GM12872 (cell line): ENCODE measurements around the gene PRLH.

Experiments used
- CTCF ChIP-seq: IDR thresholded peaks from 3 replicates; pipeline ENCODE4 v1.5.1; 2011; ENCODE audit warnings: low read depth, mild to moderate bottlenecking, low read length, moderate library complexity; ENCODE audit not compliant: insufficient read depth

The PRLH gene

GRCh38 chr2:237535385-237536082 is 30.8 kb upstream of the PRLH start:
- no peak for TF ChIP-seq CTCF

GRCh38 chr2:237536083-237536415 is 30.3 kb upstream of the PRLH start:
- TF ChIP-seq CTCF = no peak

- TF ChIP-seq CTCF = no peak
Measured at GRCh38 chr2:237536617-237537016, 29.8 kb upstream of the PRLH start.

- TF ChIP-seq CTCF = no peak
Measured at GRCh38 chr2:237538001-237538720, 28.2 kb upstream of the PRLH start.

GRCh38 chr2:237538901-237539300 is 27.5 kb upstream of the PRLH start:
- TF ChIP-seq CTCF = no peak

GRCh38 chr2:237539681-237540080 is 26.7 kb upstream of the PRLH start:
- no peak for TF ChIP-seq CTCF

GRCh38 chr2:237540223-237540775 is 26.1 kb upstream of the PRLH start:
- no peak for TF ChIP-seq CTCF
